HG03095 (cell line): ENCODE results near the gene SIN3A.
A peak's percentile ranks its signal among the peaks of the same experiment; 100 is the strongest.
"Not testable (repeated sequence)": the region's sequence is repeated elsewhere in the genome, so short reads cannot be mapped to it uniquely, and the experiment has no call there.

Source experiments
- ATAC-seq: cut with Tn5 transposase; IDR thresholded peaks from one replicate; pipeline ENCODE4 v1.9.1; 2021; ENCODE audit warnings: moderate library complexity; ENCODE audit not compliant: unreplicated experiment

Gene SIN3A

GRCh38 chr15:75450307-75451201 lies 936 bp downstream of the SIN3A start:
- ATAC-seq, result peak; percentile 23

GRCh38 chr15:75449585-75450306 lies 1.7 kb downstream of the SIN3A start:
- no peak for ATAC-seq

GRCh38 chr15:75448171-75448570 lies 3.3 kb downstream of the SIN3A start:
- ATAC-seq, result not testable (repeated sequence)

- no peak for ATAC-seq
Measured at GRCh38 chr15:75446151-75446550, 5.3 kb downstream of the SIN3A start.

- ATAC-seq, result not testable (repeated sequence)
Measured at GRCh38 chr15:75445324-75445723, 6.2 kb downstream of the SIN3A start.

- not testable (repeated sequence) for ATAC-seq
Measured at GRCh38 chr15:75443972-75444453, 7.5 kb downstream of the SIN3A start.

GRCh38 chr15:75437721-75438120 lies 13.8 kb downstream of the SIN3A start:
- no peak for ATAC-seq

- ATAC-seq, result no peak
Measured at GRCh38 chr15:75436881-75437280, 14.6 kb downstream of the SIN3A start.

GRCh38 chr15:75431682-75432081 lies 19.8 kb downstream of the SIN3A start:
- ATAC-seq, result no peak

GRCh38 chr15:75431270-75431669 lies 20.2 kb downstream of the SIN3A start:
- no peak for ATAC-seq

- ATAC-seq, result no peak
Measured at GRCh38 chr15:75430259-75430658, 21.2 kb downstream of the SIN3A start.

- ATAC-seq, result no peak
Measured at GRCh38 chr15:75428152-75428551, 23.3 kb downstream of the SIN3A start.

GRCh38 chr15:75425966-75426500 lies 25.5 kb downstream of the SIN3A start:
- no peak for ATAC-seq

- no peak for ATAC-seq
Measured at GRCh38 chr15:75422554-75422953, 28.9 kb downstream of the SIN3A start.

- ATAC-seq, result no peak
Measured at GRCh38 chr15:75420698-75421097, 30.8 kb downstream of the SIN3A start.

GRCh38 chr15:75416584-75416983 lies 34.9 kb downstream of the SIN3A start:
- no peak for ATAC-seq

- no peak for ATAC-seq
Measured at GRCh38 chr15:75410196-75410595, 41.3 kb downstream of the SIN3A start.

- ATAC-seq, result no peak
Measured at GRCh38 chr15:75407083-75407482, 44.4 kb downstream of the SIN3A start.

- no peak for ATAC-seq
Measured at GRCh38 chr15:75403892-75404291, 47.6 kb downstream of the SIN3A start.

GRCh38 chr15:75397494-75397893 lies 54.0 kb downstream of the SIN3A start:
- ATAC-seq, result no peak

- ATAC-seq, result no peak
Measured at GRCh38 chr15:75389791-75390382, 61.6 kb downstream of the SIN3A start.
